OCI-LY3 (cell line): ENCODE results near the gene AFMID.

Experiments
- H2AFZ ChIP-seq: fragments of 200-600, 300-600 bp; shearing (Covaris generic); 2 replicates; pipeline ENCODE4 v1.6.0; 2014; ENCODE audit warnings: antibody characterized with exemption, low read depth, low read length
- H3K27ac ChIP-seq: fragments of 200-600, 300-600 bp; sonication (generic); 2 replicates; pipeline ENCODE4 v1.5.1; 2014; ENCODE audit warnings: mild to moderate bottlenecking, low read length, moderate library complexity, mixed read lengths
- H3K27me3 ChIP-seq: fragments of 200-600, 300-600 bp; sonication (generic); 2 replicates; pipeline ENCODE4 v1.6.1; 2014; ENCODE audit warnings: low read depth, low read length, mixed read lengths
- H3K36me3 ChIP-seq: fragments of 200-600, 300-600 bp; sonication (generic); replicated peaks from 2 replicates; pipeline ENCODE3; 2014; ENCODE audit warnings: low read depth, low read length, mixed read lengths
- H3K4me1 ChIP-seq: fragments of 300-600, 200-600 bp; sonication (generic); 2 replicates; pipeline ENCODE4 v1.6.1; 2014; ENCODE audit warnings: low read length, mixed read lengths
- H3K4me2 ChIP-seq: fragments of 200-600, 300-600 bp; sonication (generic); 2 replicates; pipeline ENCODE4 v1.6.1; 2014; ENCODE audit warnings: low read length, mixed read lengths
- H3K4me3 ChIP-seq: fragments of 300-600, 200-600 bp; sonication (generic); 2 replicates; pipeline ENCODE4 v1.5.1; 2014; ENCODE audit warnings: antibody characterized with exemption, mild to moderate bottlenecking, low read length, moderate library complexity
- H3K79me2 ChIP-seq: fragments of 300-600, 200-600 bp; shearing (Covaris generic); 2 replicates; pipeline ENCODE4 v1.6.1; 2014; ENCODE audit warnings: mild to moderate bottlenecking, low read length, mixed read lengths
- H3K9ac ChIP-seq: fragments of 300-600, 200-600 bp; shearing (Covaris generic); 2 replicates; pipeline ENCODE4 v1.6.0; 2014; ENCODE audit warnings: mild to moderate bottlenecking, low read length, moderate library complexity
- H3K9me3 ChIP-seq: fragments of 200-600, 300-600 bp; shearing (Covaris generic); 2 replicates; pipeline ENCODE4 v1.6.1; 2014; ENCODE audit warnings: low read length, mixed read lengths; ENCODE audit not compliant: insufficient read depth
- H4K20me1 ChIP-seq: fragments of 200-600, 300-600 bp; sonication (generic); 2 replicates; pipeline ENCODE4 v1.6.1; 2016; ENCODE audit warnings: low read length, mixed read lengths; ENCODE audit not compliant: insufficient read depth
- CTCF ChIP-seq: fragments of 200-600, 300-600 bp; sonication (generic); IDR thresholded peaks from 2 replicates; pipeline ENCODE4 v1.5.1; 2014; ENCODE audit warnings: antibody characterized with exemption, low read length, low read depth
- EZH2phosphoT487 ChIP-seq: fragments of 200-600 bp; shearing (Covaris generic); IDR thresholded peaks from 2 replicates; pipeline ENCODE4 v1.6.1; 2018; ENCODE audit warnings: antibody characterized with exemption, mixed run types, low read depth

Gene AFMID

GRCh38 chr17:78247304-78247703 is 60.1 kb downstream of the AFMID start:
- peaks cover 18% of the 10 kb centered on the region for H3K4me1 ChIP-seq
- H3K4me3 ChIP-seq, result no peak overlapping the region
- H3K36me3 ChIP-seq, result no peaks in the 10 kb centered on the region
- H3K79me2 ChIP-seq, result no peaks in the 10 kb centered on the region
- no peak overlapping the region for H3K4me2 ChIP-seq
- no peaks in the 10 kb centered on the region for H4K20me1 ChIP-seq
- no peak overlapping the region for H2AFZ ChIP-seq
- H3K27ac ChIP-seq, result no peak overlapping the region
- no peak overlapping the region for H3K9ac ChIP-seq
- H3K27me3 ChIP-seq, result peaks cover 17% of the 10 kb centered on the region
- H3K9me3 ChIP-seq, result no peaks in the 10 kb centered on the region
- no peak for TF ChIP-seq CTCF
- TF ChIP-seq EZH2phosphoT487, result no peak

- Histone ChIP-seq H3K4me3 (no peak overlapping the region), H3K9ac (no peak overlapping the region), H3K4me1 (peaks cover 24% of the 10 kb centered on the region), H3K27ac (no peak overlapping the region), H2AFZ (no peak overlapping the region), H4K20me1 (no peaks in the 10 kb centered on the region), H3K4me2 (no peak overlapping the region), H3K27me3 (peaks cover 17% of the 10 kb centered on the region), H3K79me2 (no peaks in the 10 kb centered on the region), H3K9me3 (no peaks in the 10 kb centered on the region), H3K36me3 (no peaks in the 10 kb centered on the region)
- TF ChIP-seq CTCF, result no peak
- TF ChIP-seq EZH2phosphoT487, result no peak
Observed at GRCh38 chr17:78248051-78248914, 61.1 kb downstream of the AFMID start.

DNA sequence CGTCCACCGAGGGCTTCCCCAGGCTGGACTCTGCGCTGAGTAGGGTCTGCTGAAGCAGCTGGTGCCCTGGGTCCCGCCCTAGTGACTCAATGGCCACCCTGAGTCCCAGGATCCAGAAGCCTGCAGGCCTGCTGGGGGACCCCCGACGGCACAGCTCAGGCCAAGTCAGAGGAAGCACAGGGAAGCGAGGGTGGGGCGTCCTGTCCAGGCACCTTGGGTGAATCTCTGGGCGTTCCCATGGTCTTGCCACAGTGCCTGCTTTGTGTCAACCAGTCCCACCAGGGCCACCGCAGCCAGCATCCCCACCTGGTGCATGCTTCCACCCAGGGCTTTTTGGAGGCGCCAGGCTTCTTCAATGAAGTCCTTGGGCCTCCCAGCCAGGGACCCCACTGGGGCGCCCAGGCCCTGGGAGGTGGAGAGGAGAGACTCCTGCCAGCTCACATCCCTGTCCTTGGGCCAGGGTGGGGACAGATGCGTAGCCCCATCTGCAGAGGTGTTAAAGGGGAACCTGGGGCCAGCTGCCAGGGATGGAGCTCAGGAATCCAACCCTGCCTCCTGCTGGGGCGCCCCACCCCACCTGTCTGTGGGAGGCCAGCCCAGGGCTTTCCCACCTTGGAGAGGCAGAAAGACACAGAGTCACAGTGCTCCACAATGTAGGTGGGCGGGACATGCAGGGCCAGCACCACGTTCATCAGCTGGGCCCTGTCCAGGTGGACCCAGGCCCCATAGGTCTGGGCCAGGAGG is 62.1 kb downstream of the AFMID start:
- no peak overlapping the region for H2AFZ ChIP-seq
- no peak overlapping the region for H3K4me2 ChIP-seq
- no peak for TF ChIP-seq EZH2phosphoT487
- no peak for TF ChIP-seq CTCF
- H3K4me3 ChIP-seq, result no peak overlapping the region
- peaks cover 24% of the 10 kb centered on the region for H3K4me1 ChIP-seq
- no peaks in the 10 kb centered on the region for H3K9me3 ChIP-seq
- H3K27me3 ChIP-seq, result peaks cover 17% of the 10 kb centered on the region
- no peak overlapping the region for H3K27ac ChIP-seq
- H3K79me2 ChIP-seq, result no peaks in the 10 kb centered on the region
- no peaks in the 10 kb centered on the region for H3K36me3 ChIP-seq
- no peak overlapping the region for H3K9ac ChIP-seq
- no peaks in the 10 kb centered on the region for H4K20me1 ChIP-seq
